HepG2 (cell line): ENCODE measurements around the gene ZCCHC3. TPM values are rescaled to one million over a fixed set of nuclear protein-coding genes. Genes with fewer than 3 reads are reported as not detected.
A peak's percentile ranks its signal among the peaks of the same experiment; 100 is the strongest.

Source experiments
- ATAD3A ChIP-seq: sonication (generic); formaldehyde crosslinking; IDR thresholded peaks from 2 replicates; pipeline ENCODE4 v1.4.0; 2020; ENCODE audit warnings: missing genetic modification reagents
- CENPX ChIP-seq: sonication (generic); formaldehyde crosslinking; IDR thresholded peaks from 2 replicates; pipeline ENCODE4 v1.9.0; 2021; ENCODE audit warnings: mild to moderate bottlenecking, missing genetic modification reagents, moderate library complexity
- E2F2 ChIP-seq: sonication (generic); formaldehyde crosslinking; IDR thresholded peaks from 2 replicates; pipeline ENCODE4 v1.4.0; 2020; ENCODE audit warnings: missing genetic modification reagents, borderline replicate concordance
- MBNL3 ChIP-seq: fragments of 250-450 bp; sonication (Bioruptor Pico); conservative IDR thresholded peaks from 2 replicates; pipeline ENCODE4 v1.8.0; 2022; ENCODE audit warnings: mild to moderate bottlenecking, inconsistent platforms
- NKX3-1 ChIP-seq: sonication (generic); formaldehyde crosslinking; IDR thresholded peaks from 2 replicates; pipeline ENCODE4 v1.5.0; 2020; ENCODE audit warnings: missing genetic modification reagents
- PHF8 ChIP-seq: sonication (generic); formaldehyde crosslinking; IDR thresholded peaks from 2 replicates; pipeline ENCODE4 v1.5.0; 2020; ENCODE audit warnings: missing genetic modification reagents
- SCMH1 ChIP-seq: sonication (generic); formaldehyde crosslinking; IDR thresholded peaks from 2 replicates; pipeline ENCODE4 v1.9.0; 2021; ENCODE audit warnings: missing genetic modification reagents, mild to moderate bottlenecking, borderline replicate concordance
- ZNF138 ChIP-seq: sonication (generic); formaldehyde crosslinking; IDR thresholded peaks from 2 replicates; pipeline ENCODE4 v1.5.0; 2020; ENCODE audit warnings: mild to moderate bottlenecking, low read depth, missing genetic modification reagents
- ZNF260 ChIP-seq: sonication (generic); formaldehyde crosslinking; IDR thresholded peaks from 2 replicates; pipeline ENCODE4 v1.4.0; 2020; ENCODE audit warnings: missing genetic modification reagents, low read depth, mild to moderate bottlenecking, borderline replicate concordance
- ZNF564 ChIP-seq: sonication (generic); formaldehyde crosslinking; IDR thresholded peaks from 2 replicates; pipeline ENCODE4 v1.8.1; 2023; ENCODE audit warnings: mild to moderate bottlenecking, missing genetic modification reagents
- ZNF724P ChIP-seq: sonication (generic); formaldehyde crosslinking; IDR thresholded peaks from 2 replicates; pipeline ENCODE4 v1.8.0; 2022; ENCODE audit warnings: missing genetic modification reagents, borderline replicate concordance
- ZSCAN29 ChIP-seq: sonication (generic); formaldehyde crosslinking; conservative IDR thresholded peaks from 2 replicates; pipeline ENCODE4 v1.4.0; 2020; ENCODE audit warnings: mild to moderate bottlenecking, missing genetic modification reagents
- polyA plus RNA-seq, 8 experiments: library from polyadenylated mRNA; depleted of rRNA in 3 of 8; stranded (reverse) in 7 of 8; unstranded in 1 of 8; fragments of >200 nt; fragmentation: Illumina TruSeq in 4 of 8; extraction: Trizol in 4 of 8; gene quantifications; 2 replicates each; pipeline versions ENCODE4 v1.2.1 to v1.2.3, GENCODE V29; 2011 to 2016; ENCODE audit warnings: low read depth in 4 of 8, missing spikeins in 1 of 8, mixed read lengths in 1 of 8; ENCODE audit not compliant: insufficient read depth in 1 of 8
- total RNA-seq, 5 experiments: library from RNA; depleted of rRNA; stranded (reverse); fragments of >200 nt; fragmentation: Illumina TruSeq; extraction: Trizol; gene quantifications; 2 replicates each; pipeline ENCODE4 v1.2.3, GENCODE V29; 2016; ENCODE audit warnings: low read depth in 1 of 5
- TF ChIP-seq, protein P1 (sequence below): sonication (generic); formaldehyde crosslinking; IDR thresholded peaks from 2 replicates; pipeline ENCODE4 v1.5.1; 2020; ENCODE audit warnings: mild to moderate bottlenecking, missing genetic modification reagents
- TF ChIP-seq, protein P2 (sequence below): sonication (generic); formaldehyde crosslinking; IDR thresholded peaks from 2 replicates; pipeline ENCODE4 v1.4.0; 2020; ENCODE audit warnings: missing genetic modification reagents
- TF ChIP-seq, protein P3 (sequence below): sonication (generic); formaldehyde crosslinking; IDR thresholded peaks from 2 replicates; pipeline ENCODE4 v1.4.0; 2020; ENCODE audit warnings: missing genetic modification reagents, borderline replicate concordance
- TF ChIP-seq, protein P4 (sequence below): sonication (generic); formaldehyde crosslinking; IDR thresholded peaks from 2 replicates; pipeline ENCODE4 v1.5.0; 2020; ENCODE audit warnings: mild to moderate bottlenecking, missing genetic modification reagents

The ZCCHC3 gene
- total and polyA plus RNA-seq, 2 of the 13 experiments (the other 11 are each of a cell fraction or from before 2014, with no cell fraction given) = 46.6 to 63.0 TPM

- peak; percentile 97 for TF ChIP-seq ZNF564 (CRISPR knock-in tag)
- no peak for TF ChIP-seq SCMH1 (CRISPR knock-in tag)
- TF ChIP-seq PHF8 (CRISPR knock-in tag) = peak; percentile 85
- TF ChIP-seq, protein P1, sequence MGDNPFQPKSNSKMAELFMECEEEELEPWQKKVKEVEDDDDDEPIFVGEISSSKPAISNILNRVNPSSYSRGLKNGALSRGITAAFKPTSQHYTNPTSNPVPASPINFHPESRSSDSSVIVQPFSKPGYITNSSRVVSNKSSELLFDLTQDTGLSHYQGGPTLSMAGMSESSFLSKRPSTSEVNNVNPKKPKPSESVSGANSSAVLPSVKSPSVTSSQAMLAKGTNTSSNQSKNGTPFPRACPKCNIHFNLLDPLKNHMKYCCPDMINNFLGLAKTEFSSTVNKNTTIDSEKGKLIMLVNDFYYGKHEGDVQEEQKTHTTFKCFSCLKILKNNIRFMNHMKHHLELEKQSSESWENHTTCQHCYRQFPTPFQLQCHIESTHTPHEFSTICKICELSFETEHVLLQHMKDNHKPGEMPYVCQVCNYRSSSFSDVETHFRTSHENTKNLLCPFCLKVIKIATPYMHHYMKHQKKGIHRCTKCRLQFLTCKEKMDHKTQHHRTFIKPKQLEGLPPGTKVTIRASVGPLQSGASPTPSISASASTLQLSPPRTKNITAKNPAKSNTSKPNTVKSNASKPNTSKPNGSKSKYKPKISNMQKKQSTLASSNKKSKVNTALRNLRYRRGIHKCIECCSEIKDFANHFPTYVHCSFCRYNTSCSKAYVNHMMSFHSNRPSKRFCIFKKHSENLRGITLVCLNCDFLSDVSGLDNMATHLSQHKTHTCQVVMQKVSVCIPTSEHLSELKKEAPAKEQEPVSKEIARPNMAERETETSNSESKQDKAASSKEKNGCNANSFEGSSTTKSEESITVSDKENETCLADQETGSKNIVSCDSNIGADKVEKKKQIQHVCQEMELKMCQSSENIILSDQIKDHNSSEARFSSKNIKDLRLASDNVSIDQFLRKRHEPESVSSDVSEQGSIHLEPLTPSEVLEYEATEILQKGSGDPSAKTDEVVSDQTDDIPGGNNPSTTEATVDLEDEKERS (CRISPR knock-in tag) = peak; percentile 91; the same call in 1 of the 2 replicates
- TF ChIP-seq, protein P2, sequence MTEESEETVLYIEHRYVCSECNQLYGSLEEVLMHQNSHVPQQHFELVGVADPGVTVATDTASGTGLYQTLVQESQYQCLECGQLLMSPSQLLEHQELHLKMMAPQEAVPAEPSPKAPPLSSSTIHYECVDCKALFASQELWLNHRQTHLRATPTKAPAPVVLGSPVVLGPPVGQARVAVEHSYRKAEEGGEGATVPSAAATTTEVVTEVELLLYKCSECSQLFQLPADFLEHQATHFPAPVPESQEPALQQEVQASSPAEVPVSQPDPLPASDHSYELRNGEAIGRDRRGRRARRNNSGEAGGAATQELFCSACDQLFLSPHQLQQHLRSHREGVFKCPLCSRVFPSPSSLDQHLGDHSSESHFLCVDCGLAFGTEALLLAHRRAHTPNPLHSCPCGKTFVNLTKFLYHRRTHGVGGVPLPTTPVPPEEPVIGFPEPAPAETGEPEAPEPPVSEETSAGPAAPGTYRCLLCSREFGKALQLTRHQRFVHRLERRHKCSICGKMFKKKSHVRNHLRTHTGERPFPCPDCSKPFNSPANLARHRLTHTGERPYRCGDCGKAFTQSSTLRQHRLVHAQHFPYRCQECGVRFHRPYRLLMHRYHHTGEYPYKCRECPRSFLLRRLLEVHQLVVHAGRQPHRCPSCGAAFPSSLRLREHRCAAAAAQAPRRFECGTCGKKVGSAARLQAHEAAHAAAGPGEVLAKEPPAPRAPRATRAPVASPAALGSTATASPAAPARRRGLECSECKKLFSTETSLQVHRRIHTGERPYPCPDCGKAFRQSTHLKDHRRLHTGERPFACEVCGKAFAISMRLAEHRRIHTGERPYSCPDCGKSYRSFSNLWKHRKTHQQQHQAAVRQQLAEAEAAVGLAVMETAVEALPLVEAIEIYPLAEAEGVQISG (CRISPR knock-in tag) = peak; percentile 96
- peak; percentile 98 for TF ChIP-seq NKX3-1 (CRISPR knock-in tag)
- no peak for TF ChIP-seq CENPX (CRISPR knock-in tag)
- no peak for TF ChIP-seq MBNL3 (CRISPR knock-in tag)
- TF ChIP-seq E2F2 (CRISPR knock-in tag) = peak; percentile 98; the same call in 1 of the 2 replicates
- TF ChIP-seq, protein P3, sequence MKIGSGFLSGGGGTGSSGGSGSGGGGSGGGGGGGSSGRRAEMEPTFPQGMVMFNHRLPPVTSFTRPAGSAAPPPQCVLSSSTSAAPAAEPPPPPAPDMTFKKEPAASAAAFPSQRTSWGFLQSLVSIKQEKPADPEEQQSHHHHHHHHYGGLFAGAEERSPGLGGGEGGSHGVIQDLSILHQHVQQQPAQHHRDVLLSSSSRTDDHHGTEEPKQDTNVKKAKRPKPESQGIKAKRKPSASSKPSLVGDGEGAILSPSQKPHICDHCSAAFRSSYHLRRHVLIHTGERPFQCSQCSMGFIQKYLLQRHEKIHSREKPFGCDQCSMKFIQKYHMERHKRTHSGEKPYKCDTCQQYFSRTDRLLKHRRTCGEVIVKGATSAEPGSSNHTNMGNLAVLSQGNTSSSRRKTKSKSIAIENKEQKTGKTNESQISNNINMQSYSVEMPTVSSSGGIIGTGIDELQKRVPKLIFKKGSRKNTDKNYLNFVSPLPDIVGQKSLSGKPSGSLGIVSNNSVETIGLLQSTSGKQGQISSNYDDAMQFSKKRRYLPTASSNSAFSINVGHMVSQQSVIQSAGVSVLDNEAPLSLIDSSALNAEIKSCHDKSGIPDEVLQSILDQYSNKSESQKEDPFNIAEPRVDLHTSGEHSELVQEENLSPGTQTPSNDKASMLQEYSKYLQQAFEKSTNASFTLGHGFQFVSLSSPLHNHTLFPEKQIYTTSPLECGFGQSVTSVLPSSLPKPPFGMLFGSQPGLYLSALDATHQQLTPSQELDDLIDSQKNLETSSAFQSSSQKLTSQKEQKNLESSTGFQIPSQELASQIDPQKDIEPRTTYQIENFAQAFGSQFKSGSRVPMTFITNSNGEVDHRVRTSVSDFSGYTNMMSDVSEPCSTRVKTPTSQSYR (CRISPR knock-in tag) = peak; percentile 88
- peak; percentile 92 for TF ChIP-seq ZSCAN29 (CRISPR knock-in tag)
- TF ChIP-seq ZNF724P = peak; percentile 96; the same call in 1 of the 2 replicates
- TF ChIP-seq, protein P4, sequence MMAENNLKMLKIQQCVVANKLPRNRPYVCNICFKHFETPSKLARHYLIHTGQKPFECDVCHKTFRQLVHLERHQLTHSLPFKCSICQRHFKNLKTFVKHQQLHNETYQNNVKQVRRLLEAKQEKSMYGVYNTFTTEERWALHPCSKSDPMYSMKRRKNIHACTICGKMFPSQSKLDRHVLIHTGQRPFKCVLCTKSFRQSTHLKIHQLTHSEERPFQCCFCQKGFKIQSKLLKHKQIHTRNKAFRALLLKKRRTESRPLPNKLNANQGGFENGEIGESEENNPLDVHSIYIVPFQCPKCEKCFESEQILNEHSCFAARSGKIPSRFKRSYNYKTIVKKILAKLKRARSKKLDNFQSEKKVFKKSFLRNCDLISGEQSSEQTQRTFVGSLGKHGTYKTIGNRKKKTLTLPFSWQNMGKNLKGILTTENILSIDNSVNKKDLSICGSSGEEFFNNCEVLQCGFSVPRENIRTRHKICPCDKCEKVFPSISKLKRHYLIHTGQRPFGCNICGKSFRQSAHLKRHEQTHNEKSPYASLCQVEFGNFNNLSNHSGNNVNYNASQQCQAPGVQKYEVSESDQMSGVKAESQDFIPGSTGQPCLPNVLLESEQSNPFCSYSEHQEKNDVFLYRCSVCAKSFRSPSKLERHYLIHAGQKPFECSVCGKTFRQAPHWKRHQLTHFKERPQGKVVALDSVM (CRISPR knock-in tag) = peak; percentile 98
- no peak; the same call in 1 of the 2 replicates for TF ChIP-seq ZNF260
- TF ChIP-seq ZNF138 (CRISPR knock-in tag) = peak; percentile 97
- no peak for TF ChIP-seq ATAD3A (CRISPR knock-in tag)
Measured at GRCh38 chr20:297098-297924, at the start of gene ZCCHC3 (continued).
